D721Med (cell line): ENCODE measurements around the gene ERC2.

Source experiments
- DNase-seq: peaks from one replicate; pipeline ENCODE4 v3.0.0; 2011; ENCODE audit warnings: low spot score; ENCODE audit not compliant: insufficient read length
- FAIRE-seq: peaks from 2 replicates; lab custom pipeline; 2011; peaks lifted over from hg19 to GRCh38; lab: Jason Lieb, UNC
- CTCF ChIP-seq: IDR thresholded peaks from 2 replicates; pipeline ENCODE4 v1.5.1; 2012; ENCODE audit warnings: mild to moderate bottlenecking, control low read depth; ENCODE audit not compliant: insufficient read depth; ENCODE audit errors: missing control alignments

ERC2 gene

GRCh38 chr3:55537563-55537962, 930.7 kb downstream of the ERC2 start:
- TF ChIP-seq CTCF, result no peak
- DNase-seq (no peak), FAIRE-seq (no peak)

- DNase-seq (no peak), FAIRE-seq (no peak)
- TF ChIP-seq CTCF, result no peak
These were observed 931.1 kb downstream of the ERC2 start for GRCh38 chr3:55537129-55537528.

- no peak for FAIRE-seq
These were observed 933.4 kb downstream of the ERC2 start for GRCh38 chr3:55534876-55535275.

GRCh38 chr3:55532806-55533205, 935.5 kb downstream of the ERC2 start:
- FAIRE-seq (no peak), DNase-seq (no peak)
- TF ChIP-seq CTCF, result no peak

More at GRCh38 chr3:55534876-55535275, 933.4 kb downstream of the ERC2 start:
- DNase-seq, result no peak
- TF ChIP-seq CTCF, result no peak

- no peak for FAIRE-seq
- no peak for TF ChIP-seq CTCF
- DNase-seq, result no peak
These were observed 936.9 kb downstream of the ERC2 start for GRCh38 chr3:55531321-55531720.

- FAIRE-seq (no peak), DNase-seq (no peak)
- TF ChIP-seq CTCF, result no peak
These were observed 940.9 kb downstream of the ERC2 start for GRCh38 chr3:55527361-55527760.

GRCh38 chr3:55526332-55527030, 941.8 kb downstream of the ERC2 start:
- no peak for TF ChIP-seq CTCF
- no peak for DNase-seq
- FAIRE-seq, result no peak
